HG02981 (cell line): Measurements from ENCODE around the gene TMEM174.
A peak's percentile ranks its signal among the peaks of the same experiment; 100 is the strongest.

ENCODE experiments used
- ATAC-seq: cut with Tn5 transposase; IDR thresholded peaks from one replicate; pipeline ENCODE4 v1.9.1; 2021; ENCODE audit warnings: mild to moderate bottlenecking, moderate library complexity; ENCODE audit not compliant: unreplicated experiment

Gene TMEM174

DNA sequence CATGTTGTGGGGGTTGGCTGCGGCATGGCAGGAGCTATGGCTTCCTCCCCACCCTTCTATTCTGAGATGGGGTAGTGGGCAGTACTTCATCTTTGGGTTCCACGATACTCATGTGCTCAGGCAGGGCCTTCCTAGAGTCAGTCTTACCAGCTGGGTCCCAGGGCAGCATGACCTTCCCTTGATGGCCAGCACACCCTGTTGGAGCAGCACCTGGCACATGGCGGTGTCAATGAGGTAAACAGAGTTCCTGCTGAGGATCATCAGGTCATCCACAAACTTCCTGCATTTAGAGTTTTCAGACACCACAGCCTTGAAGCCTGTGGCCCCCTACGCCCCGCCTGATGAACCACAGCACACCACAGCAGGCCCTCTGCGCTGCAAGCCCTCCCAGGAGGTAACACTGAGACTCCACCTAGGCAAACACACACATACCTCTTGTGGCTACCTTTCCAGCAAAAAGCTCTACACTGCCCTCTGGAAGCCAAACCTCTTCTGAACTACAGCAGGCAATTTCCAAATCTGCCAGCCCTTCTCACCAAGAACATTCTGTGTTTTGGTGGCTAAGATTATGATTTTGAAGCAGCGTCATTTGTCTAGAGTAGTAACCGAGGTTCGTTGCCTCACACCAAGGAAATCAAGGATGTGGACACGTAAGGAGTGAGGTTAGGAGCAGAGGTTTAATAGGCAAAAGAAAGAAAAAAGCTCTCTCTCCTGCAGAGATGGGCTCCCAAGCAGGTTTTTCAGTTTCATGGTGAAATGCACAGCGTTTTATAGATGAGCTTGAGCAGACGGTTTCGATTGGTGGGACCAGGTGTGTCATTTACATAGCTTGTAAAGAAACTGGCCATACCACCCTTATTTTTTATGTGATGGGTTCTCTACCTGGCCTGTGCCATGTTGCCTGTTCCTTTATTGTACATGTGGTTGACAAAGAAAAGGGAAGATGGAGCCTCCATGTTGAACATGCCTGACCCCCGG lies 20.3 kb upstream of the TMEM174 start:
- no peak for ATAC-seq

DNA sequence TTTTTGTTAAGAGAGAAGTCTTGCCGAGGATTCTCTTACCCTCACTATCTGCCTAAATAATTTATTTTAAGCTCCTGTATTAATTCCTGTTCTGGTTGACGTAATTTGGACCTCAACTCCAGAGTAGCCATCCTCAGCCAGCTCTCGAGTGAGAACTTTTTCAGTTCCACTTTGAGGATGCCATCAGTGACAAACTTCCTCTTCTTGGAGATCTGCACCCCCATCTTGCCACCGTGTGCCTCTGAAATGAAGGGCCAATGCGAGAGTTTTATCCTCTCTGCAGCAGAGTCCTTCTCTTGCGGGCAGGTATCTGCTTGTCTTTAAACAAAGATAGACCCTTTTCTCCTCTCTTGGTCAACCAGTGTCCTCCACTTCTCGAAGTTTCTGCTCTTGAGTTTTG lies 19.5 kb upstream of the TMEM174 start:
- ATAC-seq = no peak

DNA sequence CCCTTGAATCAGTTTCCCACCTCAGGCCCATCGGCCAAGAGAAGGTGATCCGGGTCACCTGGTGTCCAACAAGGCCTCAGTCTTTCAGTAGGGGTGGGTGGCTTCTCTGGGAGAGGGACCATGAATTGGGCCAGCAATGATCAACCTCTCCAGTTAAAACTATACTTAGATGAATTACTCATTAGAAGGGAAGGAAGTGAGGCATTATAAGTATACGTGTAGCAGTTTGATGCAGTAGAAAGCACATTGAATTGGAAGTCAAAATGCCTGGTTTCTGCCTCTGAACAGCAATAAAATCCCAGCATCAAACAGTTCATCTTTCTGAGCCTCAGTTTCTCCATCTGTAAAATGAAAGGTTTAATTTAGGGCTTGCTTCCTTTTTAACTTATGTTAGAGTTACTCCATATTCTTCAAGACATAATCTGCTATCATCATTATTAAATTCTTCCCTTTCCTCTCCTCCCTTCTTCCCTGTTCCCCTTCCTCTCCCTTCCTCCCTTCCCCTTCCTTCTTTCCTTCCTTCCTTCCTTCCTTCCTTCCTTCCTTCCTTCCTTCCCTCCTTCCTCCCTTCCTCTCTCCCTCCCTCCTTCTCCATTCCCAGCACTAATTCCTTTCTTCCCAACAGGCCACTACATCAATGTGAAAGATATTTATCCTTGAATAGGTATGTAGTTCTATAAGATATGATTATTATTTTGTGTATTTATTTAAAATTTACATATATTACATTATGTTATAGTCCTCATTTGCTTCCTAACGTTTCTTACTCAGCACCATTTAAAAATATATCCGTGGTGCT lies 18.6 kb upstream of the TMEM174 start:
- ATAC-seq = no peak

DNA sequence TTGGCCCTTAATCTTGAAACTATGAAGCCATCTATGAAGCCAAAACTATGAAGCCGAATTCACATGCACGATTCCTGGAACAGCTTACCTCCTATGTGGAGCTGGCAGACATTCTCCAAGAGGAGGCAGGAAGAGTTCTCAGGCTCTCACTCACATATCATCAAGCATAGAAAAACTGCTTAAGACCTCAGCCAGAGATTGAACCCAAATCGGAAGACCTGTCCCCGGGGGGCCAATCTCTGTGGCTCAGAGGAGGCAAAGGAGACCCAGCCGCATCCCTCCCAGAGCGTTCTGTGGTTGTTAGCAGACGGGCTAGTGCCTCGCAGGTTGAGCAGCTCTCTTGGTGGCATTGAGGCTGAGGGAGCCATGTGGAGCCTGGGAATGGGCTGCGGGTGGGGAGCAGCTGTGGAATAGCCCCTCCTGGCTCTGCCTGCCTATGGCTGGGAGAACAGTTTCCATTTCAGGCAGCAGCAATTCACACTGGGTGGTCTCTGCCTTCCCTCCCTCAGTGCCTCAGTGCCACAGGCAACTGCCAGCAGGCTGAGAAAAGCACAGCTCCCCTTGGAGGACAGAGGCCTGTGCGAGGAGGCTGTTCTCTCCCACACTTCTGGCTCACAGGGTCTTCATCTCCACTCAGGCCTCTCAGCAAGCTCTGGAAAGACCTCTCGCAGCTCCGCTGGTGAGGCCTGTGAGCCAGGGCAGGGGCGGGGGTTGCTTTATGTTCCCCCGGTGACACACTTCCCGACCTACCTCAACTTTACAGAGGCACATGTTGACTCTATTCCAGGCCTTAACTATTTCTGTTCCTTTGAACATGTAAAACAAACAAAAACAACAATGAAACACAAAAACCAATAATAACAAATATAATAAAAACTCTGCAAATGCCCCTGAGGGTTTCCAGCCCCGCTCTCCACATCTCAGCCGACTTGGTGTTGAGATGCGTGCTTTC lies 17.4 kb upstream of the TMEM174 start:
- no peak for ATAC-seq

DNA sequence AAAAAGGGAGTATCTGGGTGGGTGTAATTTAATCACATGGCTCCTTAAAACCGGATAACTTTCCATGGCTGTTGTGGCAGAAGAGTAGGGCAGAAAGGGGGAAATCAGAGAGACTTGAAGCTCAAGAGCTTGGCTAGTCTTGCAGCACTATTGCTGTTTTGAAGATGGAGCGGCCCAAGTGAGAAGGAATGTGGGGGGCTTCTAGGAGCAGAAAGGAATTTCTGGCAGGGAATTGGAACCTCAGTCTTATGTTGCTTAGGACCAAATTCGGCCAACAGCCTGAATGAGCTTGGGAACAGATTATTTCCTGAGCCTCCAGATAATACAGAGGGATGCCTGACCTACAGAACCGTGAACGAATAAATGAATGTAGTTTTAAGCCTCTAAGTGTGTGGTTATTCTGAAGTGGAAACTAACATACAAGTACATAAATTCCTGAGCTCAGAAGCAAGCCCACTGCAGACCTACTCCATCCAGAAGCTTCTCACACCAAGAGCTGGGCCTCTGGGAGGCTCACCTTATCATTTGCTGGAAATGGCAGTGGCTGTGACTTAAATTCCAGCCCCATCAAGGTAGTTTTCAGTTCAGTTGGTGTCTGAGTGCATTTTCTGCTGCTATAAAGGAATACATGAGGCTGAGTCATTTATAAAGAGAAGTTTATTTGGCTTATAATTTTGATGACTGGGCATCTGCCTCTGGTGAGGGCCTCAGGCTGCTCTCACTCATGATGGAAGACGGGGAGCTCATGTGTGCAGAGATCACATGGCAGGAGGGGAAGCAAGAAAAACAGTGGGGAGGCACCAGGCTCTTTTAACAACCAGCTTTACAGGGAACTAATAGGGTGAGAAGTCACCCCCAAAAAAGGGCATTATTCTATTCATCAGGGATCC lies 15.3 kb upstream of the TMEM174 start:
- no peak for ATAC-seq

DNA sequence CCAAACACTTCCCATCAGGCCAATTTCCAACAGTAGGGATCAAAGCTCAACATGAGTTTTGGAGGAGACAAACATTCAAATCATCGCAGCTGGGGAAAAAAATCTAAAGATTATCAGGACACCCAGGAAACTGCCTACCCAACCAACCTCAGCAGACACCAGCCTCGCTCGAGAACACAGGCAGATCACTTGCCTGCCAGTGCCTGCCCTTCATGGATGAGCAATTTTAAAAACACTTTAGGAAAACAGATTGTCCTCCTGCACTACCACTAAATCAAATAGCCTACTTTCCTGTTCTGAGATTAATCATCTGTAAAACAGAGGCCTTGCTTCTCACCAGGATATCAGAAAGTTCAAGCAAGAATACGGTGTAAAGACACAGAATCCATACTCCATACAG lies 14.7 kb upstream of the TMEM174 start:
- ATAC-seq = no peak

DNA sequence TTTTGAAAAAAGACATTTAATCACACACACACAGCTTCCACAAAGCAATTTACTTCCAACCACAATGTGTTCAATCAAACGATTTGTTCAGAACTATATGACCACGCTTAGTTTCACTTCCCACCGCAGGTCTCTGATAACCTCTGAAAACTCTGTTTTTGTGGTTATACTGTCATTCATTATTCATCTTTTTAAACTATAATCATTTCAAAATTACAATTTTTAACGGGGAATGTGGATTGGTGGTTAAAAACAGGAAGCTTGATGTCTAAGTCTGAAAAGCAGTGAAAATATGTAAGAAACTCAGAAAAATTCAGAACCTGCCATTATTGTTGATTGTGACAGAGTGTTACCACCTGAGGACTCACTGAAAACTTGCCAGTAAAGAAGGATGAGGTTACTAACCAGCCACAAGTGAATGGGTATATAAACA lies 12.7 kb upstream of the TMEM174 start:
- peak; percentile 91 for ATAC-seq

DNA sequence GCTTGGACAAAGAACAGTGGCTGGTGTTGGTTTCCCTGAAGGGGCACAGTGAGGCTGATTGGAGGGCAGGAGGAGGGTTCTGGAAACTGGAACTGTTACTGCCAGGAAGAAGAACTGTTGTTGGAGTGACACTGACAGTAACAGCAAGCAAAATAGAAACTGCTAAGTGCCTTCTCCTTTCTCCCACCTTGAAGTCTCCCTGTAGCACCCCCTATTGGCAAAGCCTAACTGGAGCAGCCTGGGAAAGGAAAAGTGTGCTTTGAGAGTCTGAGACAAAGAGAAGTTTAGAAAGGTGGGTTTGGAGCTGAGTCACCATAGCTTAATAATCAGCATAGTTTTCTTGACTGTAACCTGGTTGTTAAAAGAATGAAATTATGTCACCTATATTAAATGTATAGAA lies 2.5 kb upstream of the TMEM174 start:
- ATAC-seq = no peak

DNA sequence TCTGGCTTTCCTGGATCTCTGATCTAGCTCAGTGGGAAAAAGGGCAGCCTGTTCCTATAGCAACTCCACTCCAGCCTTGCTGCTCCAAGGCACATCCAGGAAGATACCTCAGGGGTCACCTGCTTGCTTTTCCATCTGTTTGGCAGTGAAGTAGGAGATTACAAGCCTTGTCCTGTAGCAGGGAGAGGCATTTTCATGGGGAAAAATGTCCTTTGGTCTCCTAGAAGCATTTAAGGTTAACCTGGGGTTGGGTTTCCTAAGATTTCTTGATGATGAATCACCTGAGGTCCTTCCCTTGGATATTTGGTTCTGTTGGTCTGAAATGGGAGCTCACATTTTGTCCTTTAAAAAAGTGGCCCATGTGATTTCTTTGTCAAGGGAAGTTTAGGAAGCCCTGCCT lies 1.5 kb upstream of the TMEM174 start:
- no peak for ATAC-seq

DNA sequence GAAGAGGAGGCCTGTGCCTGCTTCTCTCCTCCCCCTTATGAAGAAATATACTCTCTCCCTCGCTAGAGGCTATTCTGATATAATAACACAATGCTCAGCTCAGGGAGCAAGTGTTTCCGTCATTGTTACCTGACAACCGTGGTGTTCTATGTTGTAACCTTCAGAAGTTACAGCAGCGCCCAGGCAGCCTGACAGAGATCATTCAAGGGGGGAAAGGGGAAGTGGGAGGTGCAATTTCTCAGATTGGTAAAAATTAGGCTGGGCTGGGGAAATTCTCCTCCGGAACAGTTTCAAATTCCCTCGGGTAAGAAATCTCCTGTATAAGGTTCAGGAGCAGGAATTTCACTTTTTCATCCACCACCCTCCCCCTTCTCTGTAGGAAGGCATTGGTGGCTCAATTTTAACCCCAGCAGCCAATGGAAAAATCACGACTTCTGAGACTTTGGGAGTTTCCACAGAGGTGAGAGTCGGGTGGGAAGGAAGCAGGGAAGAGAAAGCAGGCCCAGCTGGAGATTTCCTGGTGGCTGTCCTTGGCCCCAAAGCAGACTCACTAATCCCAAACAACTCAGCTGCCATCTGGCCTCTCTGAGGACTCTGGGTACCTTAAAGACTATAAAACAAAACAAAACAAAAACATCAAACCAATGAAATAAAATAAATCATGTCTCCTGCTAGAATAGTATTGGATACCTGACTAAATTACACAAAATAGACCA lies 1.3 kb downstream of the TMEM174 start:
- ATAC-seq = no peak

DNA sequence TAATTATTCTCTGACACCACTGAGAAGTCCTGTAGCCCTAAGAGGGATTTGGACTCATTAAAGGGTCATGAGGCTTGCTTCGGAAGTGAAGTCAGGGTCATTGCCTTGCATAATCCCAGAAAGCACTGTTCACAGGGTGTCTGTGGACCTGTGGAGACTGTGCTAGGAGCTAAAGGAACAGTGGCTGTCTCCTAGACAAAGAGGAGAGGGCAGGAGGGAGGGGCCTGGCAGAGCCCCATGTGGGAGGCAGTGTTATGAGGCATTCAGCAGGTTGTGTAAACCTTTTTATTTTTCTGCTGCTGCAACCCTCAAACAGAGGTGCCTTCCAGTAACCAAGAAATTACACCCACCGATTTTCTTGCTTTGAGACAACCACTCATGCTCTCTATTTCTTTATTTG lies 3.3 kb downstream of the TMEM174 start:
- ATAC-seq = no peak

DNA sequence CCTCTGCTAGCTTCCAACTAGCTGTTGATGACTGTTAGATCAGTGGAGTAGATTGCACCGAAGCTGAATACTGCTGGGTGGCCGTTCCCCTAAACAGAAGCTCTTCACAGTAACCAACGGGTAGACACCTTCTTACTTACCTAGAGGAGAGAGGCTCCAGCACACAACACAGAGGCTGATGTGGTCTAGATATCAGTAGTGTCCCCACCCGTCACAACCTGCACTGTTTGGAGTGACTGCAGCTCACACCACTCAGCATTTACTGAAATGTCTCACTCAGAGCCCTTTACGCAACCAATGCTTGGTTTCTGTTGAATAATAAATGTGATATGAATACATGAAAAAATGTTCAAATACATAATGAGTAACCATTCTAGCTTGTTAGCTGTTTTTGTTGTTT lies 5.3 kb downstream of the TMEM174 start:
- ATAC-seq = no peak

DNA sequence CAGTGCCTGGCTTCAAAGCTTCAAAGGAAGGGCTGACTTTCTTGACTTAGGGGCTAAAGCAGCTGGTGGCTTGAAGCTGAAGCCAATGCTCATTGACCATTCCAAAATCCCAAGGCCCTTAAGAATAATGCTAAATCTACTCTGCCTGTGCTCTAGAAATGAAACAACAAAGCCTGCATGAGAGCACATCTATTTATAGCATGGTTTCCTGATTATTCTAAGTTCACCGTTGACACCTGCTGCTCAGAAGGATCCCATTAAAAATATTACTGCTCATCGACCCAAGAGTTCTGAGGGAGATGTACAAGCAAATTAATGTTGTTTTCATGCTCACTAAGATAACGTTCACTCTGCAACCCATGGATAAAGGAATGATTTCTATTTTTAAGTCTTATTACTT lies 6.7 kb downstream of the TMEM174 start:
- no peak for ATAC-seq

DNA sequence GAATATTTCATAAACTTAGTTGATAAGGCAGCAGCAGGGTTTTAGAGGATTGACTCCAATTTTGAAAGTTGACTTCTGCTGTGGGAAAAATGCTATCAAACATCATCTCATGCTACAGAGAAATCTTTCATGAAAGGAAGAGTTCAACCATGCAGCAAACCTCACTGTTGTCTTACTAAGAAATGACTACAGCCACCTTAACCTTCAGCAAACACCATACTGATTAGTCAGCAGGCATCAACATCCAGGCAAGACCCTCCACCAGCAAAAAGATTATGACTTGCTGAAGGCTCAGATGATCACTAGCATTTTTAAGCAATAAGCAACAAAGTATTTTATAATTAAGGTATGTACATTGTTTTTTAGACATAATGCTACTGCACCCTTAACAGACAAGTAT lies 7.6 kb downstream of the TMEM174 start:
- no peak for ATAC-seq

DNA sequence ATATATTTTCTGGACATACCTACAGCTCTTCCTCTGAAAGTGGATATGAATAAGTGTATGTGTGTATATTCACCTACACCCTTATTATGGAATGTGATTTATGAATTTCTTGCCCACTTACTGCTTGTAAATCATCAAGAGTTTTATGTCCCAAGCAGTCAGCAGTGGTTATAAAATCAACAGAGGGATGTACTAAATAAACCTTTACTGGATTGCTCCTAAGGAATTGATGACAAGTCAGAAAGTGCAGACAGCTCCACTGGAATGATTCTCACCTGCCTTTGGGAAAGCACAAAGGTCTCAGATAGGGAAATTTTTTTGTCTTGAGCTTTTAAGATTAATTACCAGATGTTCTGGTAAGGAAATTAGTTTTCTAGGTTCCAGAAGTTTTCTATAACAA lies 9.3 kb downstream of the TMEM174 start:
- no peak for ATAC-seq

DNA sequence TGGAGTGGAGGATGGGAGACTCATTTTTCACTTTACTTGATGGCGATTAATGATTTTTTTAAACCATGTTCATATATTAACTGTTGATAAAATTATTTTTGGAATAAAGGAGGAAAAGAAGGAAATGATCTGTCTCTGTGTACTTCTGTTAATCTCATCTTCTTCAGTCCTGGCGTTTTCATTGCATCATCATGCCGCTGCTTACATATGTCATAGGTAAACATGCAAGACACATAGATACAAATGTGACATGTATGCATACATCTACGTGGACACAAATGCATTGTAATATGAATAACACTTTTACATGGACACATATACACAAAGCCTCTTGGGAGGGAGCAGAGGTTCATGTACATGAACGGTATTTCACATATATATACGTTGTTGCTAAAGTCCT lies 10.0 kb downstream of the TMEM174 start:
- no peak for ATAC-seq

DNA sequence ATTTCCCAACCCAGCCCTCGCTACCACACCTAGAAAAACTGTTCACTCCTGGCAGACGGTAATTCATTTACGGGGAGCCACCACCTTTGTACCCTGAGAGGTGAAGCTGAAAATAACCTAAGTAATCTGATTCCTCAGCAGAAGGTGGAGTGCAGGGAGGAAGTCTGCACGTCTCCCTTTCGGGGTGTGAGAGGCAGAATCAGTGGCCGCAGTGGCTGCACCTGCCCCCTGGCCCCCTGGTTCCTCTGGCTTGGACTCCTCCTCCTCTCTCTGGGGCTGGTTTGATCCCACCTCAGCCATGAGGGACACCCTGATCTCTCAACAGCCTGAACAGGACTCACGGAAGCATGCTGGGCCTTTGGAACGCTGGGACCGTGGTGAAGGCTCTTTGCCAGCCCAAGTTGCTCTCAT lies 10.5 kb downstream of the TMEM174 start:
- ATAC-seq = no peak

DNA sequence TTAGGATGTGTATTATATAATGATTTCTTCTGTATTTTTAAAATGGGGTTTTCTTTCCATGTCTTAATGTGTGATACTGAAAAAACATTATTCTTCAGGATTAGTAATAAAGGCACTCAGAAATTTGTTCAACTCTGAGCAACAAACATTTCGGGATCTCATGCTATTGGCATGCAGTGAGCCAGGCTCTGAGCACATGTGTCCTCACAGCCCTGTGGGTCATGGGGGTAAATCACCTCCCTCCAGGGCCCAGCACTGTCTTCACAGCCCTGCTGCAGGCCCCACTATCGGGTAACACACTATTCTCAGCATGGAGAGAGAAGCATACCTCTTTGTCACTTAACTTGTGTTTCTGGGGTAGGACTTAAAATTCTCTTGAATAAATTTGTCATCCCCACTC lies 14.0 kb downstream of the TMEM174 start:
- no peak for ATAC-seq
